Astrocyte of the hippocampus (primary cell): Measurements from ENCODE around the gene XIAP.

Experiments used
- DNase-seq: peaks from one replicate; pipeline ENCODE4 v3.0.0; 2011; ENCODE audit warnings: low read depth, low spot score

Gene XIAP

GRCh38 chrX:123959281-123960063 is 99.6 kb downstream of the XIAP start:
- DNase-seq = peak; percentile 45

DNA sequence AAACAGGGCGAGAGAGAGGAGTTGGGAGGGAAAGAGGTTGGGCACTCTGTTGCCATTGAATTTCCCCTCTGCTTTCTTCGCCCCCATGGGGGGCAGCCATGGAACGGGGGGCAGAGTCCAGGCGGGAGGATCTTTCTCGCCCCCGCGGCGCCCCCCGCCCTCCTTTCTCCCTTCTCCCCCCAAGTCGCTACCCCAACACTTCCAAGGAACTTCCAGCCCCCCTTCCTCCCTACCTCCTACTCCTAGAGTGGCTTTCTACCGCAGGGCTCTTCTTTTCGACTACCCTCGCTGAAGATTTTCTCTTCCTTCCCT is 101.1 kb downstream of the XIAP start:
- no peak for DNase-seq

GRCh38 chrX:123961268-123962005 is 101.6 kb downstream of the XIAP start, which contains the start of gene STAG2:
Gene STAG2, plus strand, starts transcription at chrX:123961706. Its CDS starts 60,922 bp downstream, at chrX:124022628.
- peak; percentile 88 for DNase-seq

- DNase-seq = no peak
Measured at GRCh38 chrX:123962006-123962467, 102.2 kb downstream of the XIAP start.

GRCh38 chrX:123962794-123963373 is 103.0 kb downstream of the XIAP start:
- peak; percentile 96 for DNase-seq
